Small intestine (tissue), 7 donors: ENCODE measurements around the gene DNAJB11. TPM values are rescaled to one million over a fixed set of nuclear protein-coding genes. Genes with fewer than 3 reads are reported as not detected.
"Not testable (repeated sequence)": the region's sequence is repeated elsewhere in the genome, so short reads cannot be mapped to it uniquely, and the experiment has no call there.

Source experiments
- DNase-seq, 2 donors: peaks; one replicate each; pipeline versions ENCODE4 v3.0.0 to v3.0.0-alpha.2; 2013
- FAIRE-seq: peaks from 2 replicates; lab custom pipeline; 2012; peaks lifted over from hg19 to GRCh38; lab: Jason Lieb, UNC
- H3K27ac ChIP-seq, 3 donors: one replicate each; pipeline ENCODE4 v1.5.1; 2013; ENCODE audit warnings: low read length in 2 of 3, mild to moderate bottlenecking in 2 of 3, control low read depth in 1 of 3, inconsistent platforms in 1 of 3, low read depth in 1 of 3, moderate library complexity in 1 of 3
- H3K27me3 ChIP-seq, 3 donors: one replicate each; pipeline ENCODE4 v1.6.1; 2013; ENCODE audit warnings: low read length in 3 of 3, inconsistent platforms in 1 of 3; ENCODE audit not compliant: control insufficient read depth in 3 of 3, insufficient read depth in 3 of 3
- H3K36me3 ChIP-seq, 3 donors: one replicate each; pipeline ENCODE4 v1.6.1; 2013; ENCODE audit warnings: low read length in 3 of 3, inconsistent platforms in 1 of 3, low read depth in 1 of 3, mild to moderate bottlenecking in 1 of 3, moderate library complexity in 1 of 3; ENCODE audit not compliant: control insufficient read depth in 3 of 3, insufficient read depth in 2 of 3
- H3K4me1 ChIP-seq, 3 donors: one replicate each; pipeline ENCODE4 v1.6.1; 2013; ENCODE audit warnings: low read length in 2 of 3, inconsistent platforms in 1 of 3, low read depth in 1 of 3, mild to moderate bottlenecking in 1 of 3, moderate library complexity in 1 of 3; ENCODE audit not compliant: control insufficient read depth in 3 of 3, insufficient read depth in 2 of 3
- H3K4me3 ChIP-seq, 3 donors: one replicate each; pipeline ENCODE4 v1.5.1; 2013; ENCODE audit warnings: low read length in 3 of 3, control low read depth in 1 of 3, inconsistent platforms in 1 of 3, low read depth in 1 of 3, mild to moderate bottlenecking in 1 of 3, moderate library complexity in 1 of 3
- H3K9me3 ChIP-seq, 2 donors: one replicate each; pipeline ENCODE4 v1.6.1; 2013; ENCODE audit warnings: low read depth in 1 of 2, low read length in 1 of 2; ENCODE audit not compliant: control insufficient read depth in 2 of 2, insufficient read depth in 1 of 2
- WGBS, 3 donors: extraction: QIAGEN DNeasy Blood & Tissue Kit; methylation state at CpG; one replicate each; pipeline ENCODE4 v1.1.7; 2013; 5-methylcytosine and 5-hydroxymethylcytosine counted together
- polyA plus RNA-seq, 4 donors: library from polyadenylated mRNA; stranded (reverse) in 3 of 4; unstranded in 1 of 4; fragments of 200-250 nt in 3 of 4; fragments of 120-200 nt in 1 of 4; gene quantifications; one replicate each; pipeline versions ENCODE4 v1.2.1 to v1.2.3, GENCODE V29; 2013
- donor health status: healthy with polysubstance abuse.
- donor health status: control.
- donor health status: control.
- donor health status: Bipolar disorder and iron deficiency.
- donor health status: healthy.

DNAJB11 gene
- polyA plus RNA-seq, 4 donors = 36.7 to 86.6 (median 52.7) TPM

DNA sequence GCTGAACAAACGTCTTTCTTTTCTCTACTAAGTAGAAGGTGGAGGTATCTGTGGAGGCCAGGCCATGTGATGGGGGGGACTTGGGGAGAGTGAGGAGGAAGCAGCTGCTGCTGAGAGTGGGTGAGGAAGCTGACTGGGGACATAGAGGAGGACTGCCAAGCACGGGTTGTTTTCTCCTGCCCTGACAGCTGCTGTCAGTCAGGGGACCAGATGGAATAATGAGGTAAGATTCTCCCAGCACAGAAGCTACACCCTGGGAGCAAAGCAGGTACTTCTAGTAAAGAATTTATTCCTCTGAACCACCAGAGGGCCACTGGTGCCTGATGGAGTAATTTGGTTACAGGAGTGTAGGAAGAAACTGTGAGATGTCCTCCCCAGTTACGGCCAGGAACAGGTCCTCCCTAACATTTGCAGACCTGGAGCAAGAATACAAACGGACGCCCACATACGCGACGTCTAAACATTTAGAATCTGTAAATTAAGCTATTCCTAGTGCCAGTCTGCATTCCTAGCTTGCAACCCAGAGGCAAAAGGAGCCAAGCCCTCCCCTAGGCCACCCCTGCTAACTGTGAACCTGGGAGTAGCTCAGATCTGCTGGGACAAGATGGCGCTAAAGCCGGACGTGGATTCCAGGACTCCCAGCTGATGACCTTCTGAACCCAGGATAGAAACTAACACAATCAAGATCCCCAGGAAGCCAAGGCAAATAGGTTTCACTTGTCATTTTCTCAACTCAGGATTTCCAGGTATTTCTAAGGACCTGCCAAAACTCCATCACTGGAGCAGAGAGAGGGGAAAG, 41.1 kb upstream of the DNAJB11 start:
- DNase-seq = no peak
- no peaks in the 10 kb centered on the region for H3K4me1 ChIP-seq
- 75 to 86% (median 79%) methylated on average over 11 of the region's 11 CpGs for WGBS, 3 donors

DNA sequence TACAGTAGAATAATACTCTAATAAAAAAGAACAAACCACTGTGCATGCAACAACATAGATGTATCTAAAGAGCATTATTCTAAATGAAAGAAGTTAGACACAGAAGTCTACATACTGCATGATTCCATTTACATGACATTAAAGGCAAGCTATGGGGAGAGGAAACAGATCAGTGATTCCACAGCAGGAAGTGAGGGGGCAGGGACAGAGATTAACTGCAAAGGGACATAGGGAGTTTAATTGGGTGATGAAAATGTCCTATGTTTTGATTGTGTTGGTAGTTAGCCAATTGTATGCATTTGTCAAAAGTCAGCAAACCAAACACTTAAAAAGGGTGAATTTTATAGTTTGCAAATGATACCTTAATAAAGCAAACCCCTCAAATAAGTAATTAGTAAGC, 40.1 kb upstream of the DNAJB11 start:
- no peak for FAIRE-seq
- H3K36me3 ChIP-seq = no peaks in the 10 kb centered on the region
- no peak for DNase-seq

More for the DNA sequence above, 41.1 kb upstream of the DNAJB11 start:
- Histone ChIP-seq H3K9me3 (no peaks in the 10 kb centered on the region), H3K27me3 (no peaks in the 10 kb centered on the region), H3K27ac (no peak overlapping the region), H3K36me3 (no peaks in the 10 kb centered on the region), H3K4me3 (no peak overlapping the region)
- FAIRE-seq = no peak

DNA sequence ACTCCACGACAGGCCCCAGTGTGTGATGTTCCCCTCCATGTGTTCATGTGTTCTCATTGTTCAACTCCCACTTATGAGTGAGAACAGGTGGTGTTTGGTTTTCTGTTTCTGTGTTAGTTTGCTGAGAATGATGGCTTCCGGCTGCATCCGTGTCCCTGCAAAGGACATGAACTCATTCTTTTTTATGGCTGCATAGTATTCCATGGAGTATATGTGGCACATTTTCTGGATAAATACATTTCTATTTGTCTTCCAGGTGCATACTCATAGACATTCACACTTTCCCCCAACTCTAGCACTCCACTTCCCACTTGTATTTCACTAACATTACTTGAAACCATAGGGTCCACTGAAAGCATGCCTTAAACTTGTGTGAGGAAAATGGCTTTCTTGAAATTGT, 38.8 kb upstream of the DNAJB11 start:
- not testable (repeated sequence) for H3K4me3 ChIP-seq, H3K4me1 ChIP-seq, FAIRE-seq, H3K36me3 ChIP-seq, H3K27ac ChIP-seq, H3K27me3 ChIP-seq, H3K9me3 ChIP-seq, DNase-seq
- 95 to 97% (median 96%) methylated on average over 3 of the region's 3 CpGs for WGBS, 3 donors

More for the DNA sequence above, 40.1 kb upstream of the DNAJB11 start:
- H3K9me3 ChIP-seq = no peaks in the 10 kb centered on the region
- H3K4me1 ChIP-seq = no peaks in the 10 kb centered on the region
- H3K27ac ChIP-seq = no peak overlapping the region
- H3K27me3 ChIP-seq = no peaks in the 10 kb centered on the region
- H3K4me3 ChIP-seq = no peak overlapping the region

DNA sequence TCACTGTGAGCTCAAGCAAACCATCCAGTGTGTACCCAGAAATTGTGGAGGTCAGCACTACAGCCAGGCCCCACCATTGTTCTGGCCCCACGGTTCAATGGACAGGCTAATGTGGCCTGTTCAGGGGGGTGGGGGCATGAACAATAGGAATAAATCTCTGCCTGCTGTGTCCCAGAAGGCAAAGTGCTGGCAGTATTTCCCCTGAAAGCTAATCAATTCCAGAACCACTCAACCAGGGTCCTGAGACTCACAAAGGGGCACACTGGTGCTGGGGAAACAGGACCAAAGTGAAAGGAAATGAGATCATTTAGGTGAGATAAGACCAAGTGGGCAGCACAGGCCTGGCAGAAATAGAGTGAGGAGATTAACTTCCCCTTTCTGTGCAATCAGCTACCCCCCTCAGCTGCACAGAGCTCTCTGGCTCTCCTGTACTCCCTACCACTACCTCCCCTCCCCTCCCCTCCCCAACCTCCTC, 37.9 kb upstream of the DNAJB11 start:
- H3K27me3 ChIP-seq = no peaks in the 10 kb centered on the region
- H3K9me3 ChIP-seq = no peaks in the 10 kb centered on the region
- WGBS, 3 donors = 46 to 80% (median 77%) methylated on average over 1 of the region's 1 CpG
- no peaks in the 10 kb centered on the region for H3K36me3 ChIP-seq
- FAIRE-seq (no peak), DNase-seq (no peak)
- no peaks in the 10 kb centered on the region for H3K4me1 ChIP-seq
- no peak overlapping the region for H3K27ac ChIP-seq
- H3K4me3 ChIP-seq = no peak overlapping the region

DNA sequence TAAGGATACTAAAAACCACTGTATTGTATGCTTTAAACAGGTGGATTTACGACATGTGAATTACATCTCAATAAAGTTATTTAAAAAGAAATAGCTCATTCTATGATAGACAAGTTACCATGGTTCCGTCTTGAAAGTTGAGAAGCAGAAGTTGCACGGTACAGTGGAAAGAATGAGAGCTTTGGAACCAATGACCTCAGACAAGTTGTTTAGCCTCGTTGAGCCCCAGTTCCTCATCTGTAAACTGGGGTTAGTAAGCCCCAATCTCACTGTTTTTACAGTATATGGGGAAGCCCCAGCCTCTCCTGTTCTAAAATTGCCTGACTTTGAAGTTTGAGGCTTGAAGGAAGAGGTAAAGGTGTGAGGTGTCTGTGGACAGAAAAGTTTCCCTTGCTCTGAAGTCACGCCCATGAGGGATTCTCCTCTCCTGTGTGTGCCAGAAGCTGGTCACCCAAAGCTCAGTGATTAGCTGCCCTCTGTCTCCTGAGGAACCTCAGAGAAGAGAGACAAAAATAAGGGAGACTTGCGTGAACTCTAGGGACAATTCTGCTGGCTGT, 36.3 kb upstream of the DNAJB11 start:
- WGBS, 3 donors = 67 to 78% (median 72%) methylated on average over 6 of the region's 6 CpGs
- Histone ChIP-seq H3K27me3 (no peaks in the 10 kb centered on the region), H3K9me3 (no peaks in the 10 kb centered on the region), H3K4me1 (no peaks in the 10 kb centered on the region), H3K27ac (no peak overlapping the region), H3K4me3 (no peak overlapping the region), H3K36me3 (no peaks in the 10 kb centered on the region)
- FAIRE-seq (no peak), DNase-seq (no peak)

DNA sequence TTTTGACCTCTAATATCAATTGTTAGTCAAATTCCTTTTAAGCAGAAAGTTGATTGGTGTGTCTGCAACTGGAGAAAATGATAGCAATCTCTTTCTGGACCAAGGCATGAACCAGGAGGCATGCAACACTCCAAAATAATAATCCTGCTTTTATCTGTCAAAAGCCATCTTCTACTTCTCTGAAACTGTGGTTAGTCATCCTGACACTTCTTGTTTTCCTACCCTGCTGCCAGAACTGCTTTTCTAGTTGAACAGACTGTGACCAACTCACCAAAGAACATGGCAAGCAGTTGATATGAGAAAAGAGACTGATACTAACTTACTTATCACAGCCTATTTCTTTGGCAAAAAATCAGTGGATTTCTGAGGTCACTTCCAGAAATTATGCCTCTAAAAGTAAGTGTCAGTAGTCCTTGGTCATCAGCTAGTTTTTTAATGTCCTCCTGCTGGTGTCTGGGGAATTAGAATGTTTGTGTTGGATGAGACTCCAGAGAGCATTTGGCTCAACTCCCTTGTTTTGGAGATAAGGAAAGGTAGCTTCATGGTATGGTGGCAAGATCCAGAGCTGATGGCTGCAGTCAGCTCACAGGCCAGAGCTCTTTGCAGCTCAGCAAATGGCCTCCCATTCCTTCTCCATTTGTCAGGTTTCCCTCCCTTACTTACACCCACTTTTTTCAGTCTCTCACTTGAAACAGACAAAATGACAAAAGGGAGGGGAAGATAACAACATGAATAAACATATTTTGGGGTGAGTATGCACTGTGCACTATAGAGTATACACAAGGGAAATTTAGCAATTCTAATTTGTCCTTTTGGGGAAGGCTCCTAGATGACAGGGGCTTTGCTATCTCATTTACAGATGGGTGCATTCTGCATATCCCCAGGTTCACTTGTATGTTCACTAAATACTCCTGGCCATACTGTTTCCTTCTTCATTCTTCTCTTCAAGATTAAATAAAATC, 33.4 kb upstream of the DNAJB11 start:
- no peak for FAIRE-seq
- no peak for DNase-seq
- no peaks in the 10 kb centered on the region for H3K4me1 ChIP-seq

DNA sequence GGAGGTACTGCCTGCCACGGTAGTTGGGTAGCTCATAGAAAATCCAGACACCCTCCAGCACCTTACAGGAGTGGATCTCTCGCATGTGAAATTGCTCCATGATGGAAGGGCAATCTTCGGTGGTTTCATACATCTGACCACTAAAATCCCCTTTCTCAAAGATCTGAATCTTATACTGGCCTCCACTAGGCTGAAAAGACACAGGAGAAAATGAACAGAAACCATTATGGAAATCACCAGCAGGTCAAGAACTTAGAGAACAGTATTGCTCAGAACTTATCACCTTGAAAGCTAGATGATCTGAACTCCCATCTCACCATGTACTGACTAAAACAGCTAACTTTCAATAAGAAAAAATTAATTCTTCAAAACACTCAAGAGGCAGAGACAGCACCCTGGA, 31.7 kb upstream of the DNAJB11 start:
- no peaks in the 10 kb centered on the region for H3K9me3 ChIP-seq
- H3K27me3 ChIP-seq = no peaks in the 10 kb centered on the region
- H3K36me3 ChIP-seq = no peaks in the 10 kb centered on the region
- H3K27ac ChIP-seq = no peak overlapping the region
- WGBS, 3 donors = 85 to 100% (median 91%) methylated on average over 3 of the region's 3 CpGs
- no peak overlapping the region for H3K4me3 ChIP-seq
- no peaks in the 10 kb centered on the region for H3K4me1 ChIP-seq
- FAIRE-seq (no peak), DNase-seq (no peak)

More for the DNA sequence above, 33.4 kb upstream of the DNAJB11 start:
- Histone ChIP-seq H3K4me3 (no peak overlapping the region), H3K27ac (no peak overlapping the region), H3K27me3 (no peaks in the 10 kb centered on the region), H3K9me3 (no peaks in the 10 kb centered on the region), H3K36me3 (no peaks in the 10 kb centered on the region)

DNA sequence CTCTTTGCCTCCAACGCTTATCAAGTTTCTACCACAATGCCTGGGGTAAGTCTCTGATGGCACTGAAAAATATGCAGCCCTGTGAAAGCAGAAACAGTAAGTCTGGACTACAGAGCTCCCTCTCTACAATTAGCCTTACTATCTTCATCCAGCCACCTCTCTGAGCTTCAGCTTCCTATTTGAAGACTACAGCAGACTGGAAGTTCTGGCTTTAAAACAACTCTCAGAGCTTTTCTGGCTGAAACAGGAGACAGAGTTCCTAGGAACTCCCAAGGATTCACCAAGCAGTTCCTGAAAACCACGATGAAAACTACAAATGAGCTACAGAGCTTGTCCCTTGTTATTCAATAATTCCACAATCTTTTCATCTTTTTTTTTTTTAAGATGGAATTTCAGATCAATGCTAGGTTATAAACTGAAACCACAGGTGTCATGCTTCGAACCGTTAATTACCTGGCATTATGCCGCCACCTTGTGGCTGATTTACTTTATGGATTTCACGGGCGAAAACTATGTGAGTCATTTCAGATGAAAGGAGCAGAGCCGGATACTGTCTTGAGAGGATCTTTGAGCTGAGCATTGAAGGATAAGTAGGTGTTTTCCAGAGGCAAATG, 30.2 kb upstream of the DNAJB11 start:
- no peaks in the 10 kb centered on the region for H3K27me3 ChIP-seq
- peak; percentile 89 to 91 for DNase-seq
- H3K9me3 ChIP-seq = no peaks in the 10 kb centered on the region
- H3K4me1 ChIP-seq = no peaks in the 10 kb centered on the region
- WGBS, 3 donors = 3 to 9% (median 7%) methylated on average over 8 of the region's 8 CpGs
- no peak overlapping the region for H3K4me3 ChIP-seq
- no peak overlapping the region for H3K27ac ChIP-seq
- peak; percentile 94 for FAIRE-seq
- H3K36me3 ChIP-seq = no peaks in the 10 kb centered on the region
